K562 treated with DMSO at 1 percent for 4 hours (cell line): ENCODE data around the gene EFCAB12. TPM values are rescaled to one million over a fixed set of nuclear protein-coding genes. Genes with fewer than 3 reads are reported as not detected.

Experiments used
- total RNA-seq: library from RNA; unstranded; fragments of 300-600 nt; gene quantifications from 2 replicates; pipeline ENCODE4 v1.2.3, GENCODE V29; 2022; ENCODE audit not compliant: insufficient read depth

Gene EFCAB12
- total RNA-seq, result 2.3 TPM in 2 replicates

DNA sequence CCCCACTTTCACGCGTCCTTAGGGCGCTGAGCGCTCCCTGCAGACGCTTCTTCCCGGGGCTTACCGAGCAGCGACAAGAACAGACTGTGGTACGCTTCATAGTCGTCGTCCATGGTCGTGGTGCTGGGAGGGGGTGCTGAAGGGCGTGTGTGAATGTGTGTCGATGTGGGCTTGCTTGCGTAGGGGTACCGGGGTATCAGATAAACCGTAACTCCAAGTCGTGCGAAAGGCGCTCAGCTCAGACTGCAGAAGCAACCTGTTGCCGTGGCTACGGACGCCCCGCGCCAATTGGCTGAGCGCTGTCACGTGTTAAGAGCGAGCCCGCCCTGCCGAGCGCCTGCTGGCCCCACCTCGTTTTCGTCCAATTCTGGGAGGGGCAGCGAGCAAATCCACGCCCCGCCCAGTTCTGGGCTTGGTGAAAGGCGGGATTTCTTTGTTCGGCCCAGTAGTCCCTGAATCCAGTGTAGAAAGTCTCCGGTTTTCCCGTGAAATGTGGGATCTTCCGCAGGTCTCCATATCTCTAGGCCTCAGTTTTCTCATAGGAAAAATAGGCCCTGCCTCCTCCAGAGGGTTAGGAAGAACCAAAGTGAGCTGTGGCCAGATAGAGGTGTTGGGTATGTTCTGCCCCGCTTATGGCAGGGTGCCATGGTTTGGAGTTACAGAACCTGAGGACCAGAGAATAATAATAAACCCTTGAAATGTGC, at the start of gene EFCAB12:
TSS of gene EFCAB12 (minus strand) at position 261 of the 704 bp plus-strand sequence. CDS start at position 113, 148 bp downstream.

GRCh38 chr3:129439817-129440617, 11.6 kb upstream of the EFCAB12 start, which contains the start of the genes IFT122 and MBD4:
TSS of gene IFT122 (plus strand) at chr3:129440224. CDS start at chr3:129440331, 107 bp downstream.
TSS of gene MBD4 (minus strand) at chr3:129439948. CDS start at chr3:129439833, 115 bp downstream.

Other genes with a start within 250 kb of the EFCAB12 start
- 279 and 299 TPM in 2 replicates for gene CNBP, start 244.7 kb downstream of the EFCAB12 start, total RNA-seq
- gene COPG1, start 179.0 kb downstream of the EFCAB12 start, total RNA-seq, result 111 and 124 TPM in 2 replicates
- gene HMCES, start 149.8 kb downstream of the EFCAB12 start, total RNA-seq, result 32.9 and 40.3 TPM in 2 replicates
- 24.0 and 37.6 TPM in 2 replicates for gene MBD4, start 11.3 kb upstream of the EFCAB12 start, total RNA-seq
- gene IFT122, start 11.6 kb upstream of the EFCAB12 start, total RNA-seq, result 7.4 and 15.3 TPM in 2 replicates
- gene RHO, start 100.0 kb upstream of the EFCAB12 start, total RNA-seq, result not detected in 2 replicates
- gene H1-8, start 114.5 kb upstream of the EFCAB12 start, total RNA-seq, result not detected in 2 replicates
- gene PLXND1, start 178.0 kb upstream of the EFCAB12 start, total RNA-seq, result 14.4 and 24.7 TPM in 2 replicates